LoVo (cell line): ENCODE results near the gene SUCLG1.
"Not testable (repeated sequence)": the region's sequence is repeated elsewhere in the genome, so short reads cannot be mapped to it uniquely, and the experiment has no call there.

Experiments used
- DNase-seq: peaks from one replicate; pipeline ENCODE4 v3.0.0-alpha.2; 2016; ENCODE audit warnings: low spot score

Gene SUCLG1

DNA sequence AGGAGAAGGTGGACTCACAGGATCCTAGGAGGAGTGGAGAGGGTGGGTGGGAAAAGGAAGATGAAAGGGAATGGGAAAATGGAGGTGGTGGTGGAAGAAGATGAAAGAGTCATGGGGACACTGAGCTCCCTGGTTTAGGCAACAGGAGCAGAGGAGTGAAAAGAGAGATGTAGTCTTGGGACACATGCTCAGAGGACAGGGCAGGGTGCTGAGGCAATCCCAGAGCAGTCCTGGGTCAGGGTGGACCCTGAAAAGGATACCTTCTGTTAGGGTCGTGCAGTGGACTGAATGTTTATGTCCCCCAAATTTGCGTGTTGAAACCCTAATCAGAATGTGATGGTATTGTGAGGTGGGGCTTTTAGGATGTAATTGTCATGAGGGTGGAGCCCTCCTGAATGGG lies 37.9 kb downstream of the SUCLG1 start:
- no peak for DNase-seq

DNA sequence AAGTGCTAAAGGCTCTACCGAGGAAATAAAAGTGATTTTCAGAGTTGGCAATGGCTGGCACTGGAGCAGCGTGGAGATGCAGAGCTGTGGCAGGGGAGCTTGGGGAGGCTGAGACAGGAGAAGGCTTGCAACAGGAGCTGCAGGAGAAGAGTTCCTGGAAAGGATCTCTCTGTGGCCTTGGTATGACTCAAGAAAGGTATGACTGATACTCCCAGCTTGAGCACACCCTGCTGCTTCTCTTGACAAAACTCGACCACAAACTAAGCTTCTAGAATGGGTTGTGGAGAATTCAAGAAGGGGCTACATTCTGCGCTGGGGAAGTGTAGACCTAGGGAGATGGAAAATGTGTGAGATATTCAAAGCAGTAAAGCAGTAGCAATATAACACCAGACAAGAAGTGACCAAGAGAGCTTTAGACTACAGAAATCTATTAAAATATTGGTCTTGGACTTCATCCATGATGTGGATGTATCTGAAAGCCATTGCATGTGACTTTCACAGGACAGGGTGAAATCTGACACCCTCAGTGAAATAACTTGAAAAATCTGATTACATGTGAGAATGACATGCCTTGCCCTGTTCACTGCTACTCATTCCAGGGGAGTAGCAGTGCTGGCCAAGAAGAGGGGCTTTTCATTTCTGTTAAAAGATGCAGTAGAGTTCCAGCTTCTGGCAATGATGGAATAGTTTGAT lies 41.5 kb downstream of the SUCLG1 start:
- DNase-seq = no peak

DNA sequence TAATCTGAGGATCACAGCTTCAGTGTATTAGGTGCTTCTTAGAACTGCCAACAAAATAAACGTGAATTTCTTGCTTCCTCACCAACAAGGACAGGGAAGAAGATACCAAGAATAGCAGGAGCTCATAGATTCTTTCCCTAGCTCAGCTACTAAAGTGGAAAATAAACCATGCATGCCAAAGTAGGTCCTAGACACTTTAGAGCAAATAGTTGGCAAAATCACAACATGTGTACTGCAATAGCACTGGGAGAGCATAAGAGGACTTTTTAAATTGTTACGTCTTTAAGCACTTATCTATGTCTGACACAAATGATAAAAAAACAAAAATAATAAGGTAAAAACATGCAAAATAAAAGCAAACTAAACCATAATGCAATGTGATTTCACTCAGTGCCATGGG lies 49.5 kb downstream of the SUCLG1 start:
- DNase-seq = no peak

DNA sequence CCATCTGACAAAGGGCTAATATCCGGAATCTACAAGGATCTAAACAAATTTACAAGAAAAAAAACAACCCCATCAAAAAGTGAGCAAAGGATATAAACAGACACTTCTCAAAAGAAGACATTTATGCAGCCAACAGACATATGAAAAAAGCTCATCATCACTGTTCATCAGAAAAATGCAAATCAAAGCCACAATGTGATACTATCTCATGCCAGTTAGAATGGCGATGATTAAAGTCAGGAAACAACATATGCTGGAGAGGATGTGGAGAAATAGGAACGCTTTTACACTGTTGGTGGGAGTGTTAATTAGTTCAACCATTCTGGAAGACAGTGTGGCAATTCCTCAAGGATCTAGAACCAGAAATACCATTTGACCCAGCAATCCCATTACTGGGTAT lies 57.0 kb downstream of the SUCLG1 start:
- DNase-seq = not testable (repeated sequence)

DNA sequence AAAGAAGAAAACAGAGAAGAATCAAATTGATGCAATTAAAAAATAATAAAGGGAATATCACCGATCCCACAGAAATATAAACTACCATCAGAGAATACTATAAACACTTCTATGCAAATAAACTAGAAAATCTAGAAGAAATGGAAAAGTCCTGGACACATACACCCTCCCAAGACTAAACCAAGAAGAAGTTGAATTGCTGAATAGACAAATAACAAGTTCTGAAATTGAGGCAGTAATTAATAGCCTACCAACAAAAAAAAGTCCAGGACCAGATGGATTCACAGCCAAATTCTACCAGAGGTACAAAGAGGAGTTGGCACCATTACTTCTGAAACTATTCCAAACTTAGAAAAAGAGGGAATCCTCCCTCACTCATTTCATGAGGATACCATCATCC lies 59.2 kb downstream of the SUCLG1 start:
- not testable (repeated sequence) for DNase-seq

DNA sequence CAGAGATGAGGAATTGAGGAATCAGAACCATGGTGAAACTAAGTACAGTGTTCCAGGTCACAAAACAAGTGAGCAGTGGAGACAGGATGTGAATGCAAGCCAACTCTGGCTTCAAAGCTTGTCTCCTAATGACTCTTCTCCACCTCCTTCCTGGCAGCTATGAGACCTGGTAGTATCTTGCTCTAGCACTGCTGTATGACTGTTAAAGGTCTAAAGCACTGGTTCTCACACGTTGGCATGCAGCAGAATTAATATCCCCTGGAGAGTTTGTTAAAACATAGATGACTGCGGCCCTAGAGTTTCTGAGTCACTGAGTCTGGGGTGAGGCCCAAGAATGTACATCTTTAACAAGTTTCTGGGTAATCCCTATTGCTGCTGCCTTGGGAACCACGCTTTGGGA lies 63.3 kb downstream of the SUCLG1 start:
- DNase-seq = no peak

DNA sequence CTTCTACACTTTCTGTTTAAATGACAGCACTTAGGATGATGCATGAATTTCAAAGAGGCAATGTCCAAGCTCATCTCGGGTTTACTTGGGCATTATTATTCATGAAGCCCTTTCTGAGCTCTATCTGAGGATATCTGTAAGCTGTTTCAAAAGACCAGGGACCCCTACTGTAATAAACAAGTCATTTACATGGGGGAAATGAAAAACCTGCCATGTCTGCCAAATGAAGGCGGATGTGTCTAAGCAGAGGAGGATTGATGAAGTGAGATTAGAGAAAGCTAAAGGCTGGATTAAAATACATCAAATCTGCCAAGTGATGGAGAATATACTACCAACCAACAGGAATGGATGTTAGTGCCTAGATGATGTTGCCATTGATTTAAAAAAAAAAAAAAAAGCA lies 64.5 kb downstream of the SUCLG1 start:
- no peak for DNase-seq

- DNase-seq = no peak
Measured at GRCh38 chr2:84393829-84394228, 65.3 kb downstream of the SUCLG1 start.

- DNase-seq = no peak
Measured at GRCh38 chr2:84389794-84390193, 69.3 kb downstream of the SUCLG1 start.

DNA sequence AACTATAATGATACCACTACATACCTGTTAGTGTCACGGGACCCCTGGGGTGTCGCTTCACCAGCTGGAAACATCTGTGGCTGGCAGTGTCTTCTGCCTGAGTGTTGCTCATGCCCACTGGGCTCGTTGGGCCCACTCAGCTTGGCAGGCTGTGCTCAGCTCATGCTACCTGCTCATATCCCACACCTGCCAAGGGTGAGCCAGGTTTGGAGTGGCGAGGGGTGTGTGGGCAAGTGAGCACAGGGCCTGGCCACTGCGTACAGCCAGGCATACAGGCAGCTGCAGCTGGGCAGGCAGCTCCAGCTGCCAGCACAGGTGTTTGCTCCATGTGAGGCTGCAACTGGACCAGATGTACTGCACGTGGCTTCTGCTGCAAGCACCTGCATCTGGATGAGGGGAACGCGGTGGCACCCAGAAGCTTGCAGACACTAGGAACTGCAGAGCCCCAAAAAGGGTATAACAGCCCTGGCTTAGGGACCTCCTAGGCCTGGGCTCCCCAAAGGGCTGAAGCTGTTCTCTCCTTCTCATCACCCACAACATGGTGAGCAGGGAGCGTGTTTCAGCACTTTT lies 70.1 kb downstream of the SUCLG1 start:
- no peak for DNase-seq

- DNase-seq = no peak
Measured at GRCh38 chr2:84388133-84388532, 70.9 kb downstream of the SUCLG1 start.

GRCh38 chr2:84386336-84387040 lies 72.6 kb downstream of the SUCLG1 start:
- DNase-seq = no peak

- DNase-seq = no peak
Measured at GRCh38 chr2:84383271-84383670, 75.8 kb downstream of the SUCLG1 start.

DNA sequence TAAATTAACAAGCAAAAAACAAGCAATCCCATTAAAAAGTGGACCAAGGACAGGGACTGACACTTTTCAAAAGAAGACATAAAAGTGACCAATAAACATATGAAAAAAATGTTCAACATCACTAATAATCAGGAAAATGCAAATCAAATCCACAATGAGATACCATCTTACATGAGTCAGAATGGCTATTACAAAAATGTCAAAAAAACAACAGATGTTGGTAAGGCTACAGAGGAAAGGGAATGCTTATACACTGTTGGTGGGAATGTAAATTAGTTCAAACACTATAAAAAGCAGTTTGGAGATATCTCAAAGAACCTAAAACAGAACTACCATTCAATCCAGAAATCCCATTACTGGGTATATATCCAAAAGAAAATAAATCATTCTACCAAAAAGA lies 78.2 kb downstream of the SUCLG1 start:
- DNase-seq = no peak

DNA sequence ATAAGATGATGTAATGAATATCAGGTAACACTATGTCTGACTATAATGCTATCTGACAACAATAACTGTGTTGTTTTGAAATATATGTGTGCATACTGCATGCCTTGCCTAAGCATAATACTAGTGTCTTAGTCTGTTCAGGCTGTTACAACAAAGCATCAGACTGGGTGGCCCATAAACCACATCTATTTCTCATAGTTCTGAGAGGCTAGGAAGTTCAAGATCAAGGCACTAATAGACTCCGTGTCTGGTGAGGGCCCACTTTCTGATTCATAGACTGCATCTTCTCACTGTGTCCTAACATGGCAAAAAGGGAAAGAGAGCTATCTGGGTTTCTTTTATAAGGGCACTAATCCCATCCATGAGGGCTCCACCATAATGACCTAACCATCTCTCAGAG lies 80.1 kb downstream of the SUCLG1 start:
- no peak for DNase-seq

- DNase-seq = no peak
Measured at GRCh38 chr2:84375020-84375419, 84.1 kb downstream of the SUCLG1 start.

DNA sequence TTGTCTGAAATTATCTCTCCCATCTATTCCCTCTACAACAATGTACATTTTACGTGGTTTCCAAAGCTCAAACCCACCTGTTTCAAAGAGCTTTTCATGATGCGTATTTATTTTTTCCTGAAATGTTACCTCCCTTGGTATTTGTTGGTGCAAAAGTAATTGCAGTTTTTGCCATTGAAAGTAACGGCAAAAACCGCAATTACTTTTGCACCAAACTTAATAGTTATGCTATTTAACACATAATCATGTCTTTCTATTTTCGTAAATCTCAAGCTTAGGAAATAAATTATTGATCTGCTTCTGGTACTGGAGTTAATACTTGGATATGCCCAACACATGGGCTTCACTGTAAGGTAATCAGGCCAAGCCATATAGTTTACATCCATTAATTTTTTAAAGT lies 85.2 kb downstream of the SUCLG1 start:
- DNase-seq = no peak
